Activated gamma-delta T cell treated with anti-CD3 and anti-CD28 coated beads, Interleukin-2, amount 50 U/mL, for 16 hours (primary cell): Measurements from ENCODE around the gene ABHD13.
"Not testable (repeated sequence)": the region's sequence is repeated elsewhere in the genome, so short reads cannot be mapped to it uniquely, and the experiment has no call there.

Experiments
- DNase-seq: peaks from one replicate; pipeline ENCODE4 v3.0.0-alpha.2; 2020; ENCODE audit warnings: low read depth

The ABHD13 gene

GRCh38 chr13:108218044-108218974 lies at the start of gene ABHD13:
TSS of gene ABHD13 (plus strand) at chr13:108218392. CDS start at chr13:108229219, 10,827 bp downstream.
- DNase-seq: peak; percentile 84

GRCh38 chr13:108168929-108169328 lies 49.3 kb upstream of the ABHD13 start:
- DNase-seq: no peak

- DNase-seq: peak; percentile 20
Observed at GRCh38 chr13:108176685-108177274, 41.4 kb upstream of the ABHD13 start.

- no peak for DNase-seq
Observed at GRCh38 chr13:108178078-108178477, 40.1 kb upstream of the ABHD13 start.

GRCh38 chr13:108182652-108183051 lies 35.5 kb upstream of the ABHD13 start:
- DNase-seq: no peak

- no peak for DNase-seq
Observed at GRCh38 chr13:108185223-108185622, 33.0 kb upstream of the ABHD13 start.

GRCh38 chr13:108188260-108188659 lies 29.9 kb upstream of the ABHD13 start:
- no peak for DNase-seq

GRCh38 chr13:108190897-108191296 lies 27.3 kb upstream of the ABHD13 start:
- no peak for DNase-seq

- DNase-seq: no peak
Observed at GRCh38 chr13:108193806-108194205, 24.4 kb upstream of the ABHD13 start.

- no peak for DNase-seq
Observed at GRCh38 chr13:108194435-108194936, 23.7 kb upstream of the ABHD13 start.

GRCh38 chr13:108195146-108195545 lies 23.0 kb upstream of the ABHD13 start:
- no peak for DNase-seq

GRCh38 chr13:108195861-108196260 lies 22.3 kb upstream of the ABHD13 start:
- DNase-seq: no peak

- DNase-seq: no peak
Observed at GRCh38 chr13:108200781-108201398, 17.3 kb upstream of the ABHD13 start.

GRCh38 chr13:108210551-108210950 lies 7.6 kb upstream of the ABHD13 start:
- DNase-seq: no peak

GRCh38 chr13:108212886-108213285 lies 5.3 kb upstream of the ABHD13 start:
- DNase-seq: no peak

- DNase-seq: no peak
Observed at GRCh38 chr13:108213946-108214345, 4.2 kb upstream of the ABHD13 start.

- DNase-seq: peak; percentile 17
Observed at GRCh38 chr13:108214441-108215271, 3.5 kb upstream of the ABHD13 start.

- DNase-seq: peak; percentile 86
Observed at GRCh38 chr13:108215436-108215835, 2.8 kb upstream of the ABHD13 start, which contains the start of gene LIG4. TSS of gene LIG4 (minus strand) at chr13:108215536. CDS start at chr13:108211268, 4,268 bp downstream.

GRCh38 chr13:108217307-108218043 lies 717 bp upstream of the ABHD13 start:
- DNase-seq: not testable (repeated sequence)

- DNase-seq: no peak
Observed at GRCh38 chr13:108220041-108220440, 1.8 kb downstream of the ABHD13 start.
